Naive thymus-derived CD4-positive, alpha-beta T cell (primary cell): ENCODE measurements around the gene SLC26A3. TPM values are rescaled to one million over a fixed set of nuclear protein-coding genes. Genes with fewer than 3 reads are reported as not detected.
A peak's percentile ranks its signal among the peaks of the same experiment; 100 is the strongest.

ENCODE experiments used
- ATAC-seq: fragments of 150-1000 bp; cut with Tn5 transposase; 2 replicates; pipeline ENCODE4 v1.10.0; 2021; ENCODE audit warnings: mild to moderate bottlenecking, moderate library complexity
- CTCF ChIA-PET: fragments of 350-600 bp; sonication (Branson Sonifier 250); formaldehyde crosslinking; loops from one replicate; lab custom pipeline; 2021; ENCODE audit warnings: antibody characterized with exemption; lab: Charles Lee
- POLR2A ChIA-PET: fragments of 350-600 bp; sonication (Branson Sonifier 250); formaldehyde crosslinking; loops from one replicate; lab custom pipeline; 2021; ENCODE audit warnings: antibody characterized with exemption, inconsistent platforms; lab: Charles Lee
- DNase-seq, 9 donors: peaks; one replicate each; pipeline versions ENCODE4 v3.0.0 to v3.0.0-alpha.2; 2020 to 2022; ENCODE audit warnings: mixed read lengths in 1 of 9
- H3K27ac ChIP-seq: one replicate; pipeline ENCODE4 v1.7.0; 2013; ENCODE audit warnings: mild to moderate bottlenecking, low read depth, low read length, moderate library complexity
- H3K27me3 ChIP-seq, 2 donors: one replicate each; pipeline ENCODE4 v1.7.0; 2013; ENCODE audit warnings: low read length in 2 of 2, mild to moderate bottlenecking in 2 of 2, moderate library complexity in 2 of 2; ENCODE audit not compliant: control insufficient read depth in 2 of 2, insufficient read depth in 2 of 2
- H3K36me3 ChIP-seq, 3 experiments: 1 replicate in 2 of 3; 2 replicates in 1 of 3; pipeline ENCODE4 v1.7.0; 2013; ENCODE audit warnings: low read length in 3 of 3, mild to moderate bottlenecking in 3 of 3, moderate library complexity in 1 of 3; ENCODE audit not compliant: insufficient read depth in 3 of 3, control insufficient read depth in 2 of 3
- H3K4me1 ChIP-seq, 2 donors: one replicate each; pipeline ENCODE4 v1.7.0; 2013; ENCODE audit warnings: low read length in 2 of 2, mild to moderate bottlenecking in 2 of 2, moderate library complexity in 1 of 2; ENCODE audit not compliant: control insufficient read depth in 2 of 2, insufficient read depth in 2 of 2
- H3K4me3 ChIP-seq: 2 replicates; pipeline ENCODE4 v1.7.0; 2013; ENCODE audit warnings: mild to moderate bottlenecking, low read length
- H3K9me3 ChIP-seq, 3 experiments: 1 replicate in 2 of 3; 2 replicates in 1 of 3; pipeline ENCODE4 v1.7.0; 2013; ENCODE audit warnings: low read length in 3 of 3; ENCODE audit not compliant: control insufficient read depth in 2 of 3
- H3K27ac Mint-ChIP-seq, 9 donors: one replicate each; pipeline ENCODE4 v1.8.0; 2020 to 2022; ENCODE audit warnings: mixed read lengths in 9 of 9, mild to moderate bottlenecking in 8 of 9, moderate library complexity in 5 of 9, inconsistent platforms in 2 of 9
- H3K27me3 Mint-ChIP-seq, 5 donors: one replicate each; pipeline ENCODE4 v1.8.0; 2021 to 2022; ENCODE audit warnings: mixed read lengths in 5 of 5, mild to moderate bottlenecking in 1 of 5
- H3K36me3 Mint-ChIP-seq, 5 donors: one replicate each; pipeline ENCODE4 v1.8.0; 2020 to 2022; ENCODE audit warnings: mixed read lengths in 5 of 5, mild to moderate bottlenecking in 3 of 5, inconsistent platforms in 1 of 5
- H3K4me1 Mint-ChIP-seq, 7 donors: one replicate each; pipeline ENCODE4 v1.8.0; 2020 to 2022; ENCODE audit warnings: mixed read lengths in 7 of 7, mild to moderate bottlenecking in 3 of 7, inconsistent platforms in 1 of 7
- H3K4me3 Mint-ChIP-seq, 10 donors: one replicate each; pipeline ENCODE4 v1.8.0; 2020 to 2022; ENCODE audit warnings: mild to moderate bottlenecking in 10 of 10, mixed read lengths in 10 of 10, moderate library complexity in 6 of 10, inconsistent platforms in 2 of 10
- H3K9me3 Mint-ChIP-seq, 11 donors: one replicate each; pipeline ENCODE4 v1.8.0; 2020 to 2022; ENCODE audit warnings: mixed read lengths in 11 of 11, mild to moderate bottlenecking in 4 of 11, inconsistent platforms in 1 of 11, moderate library complexity in 1 of 11
- intact Hi-C, 2 donors: fragments of 100-400 bp; cut with micrococcal nuclease; formaldehyde crosslinking; loops; one replicate each; pipeline ENCODE4 v1.15.1; 2023
- polyA plus RNA-seq, 2 donors: library from polyadenylated mRNA; unstranded; fragments of 300-500 nt; fragmentation: Illumina TruSeq; gene quantifications; one replicate each; pipeline ENCODE4 v1.2.3, GENCODE V29; 2021
- total RNA-seq, 6 experiments: library from RNA in 5 of 6; stranded (reverse) in 5 of 6; gene quantifications; 1 replicate in 5 of 6; 2 replicates in 1 of 6; pipeline ENCODE4 v1.2.3 and lab custom pipeline; 2021 to 2026

Gene SLC26A3
- total and polyA plus RNA-seq, 7 experiments from 2014 or later, result not detected

DNA sequence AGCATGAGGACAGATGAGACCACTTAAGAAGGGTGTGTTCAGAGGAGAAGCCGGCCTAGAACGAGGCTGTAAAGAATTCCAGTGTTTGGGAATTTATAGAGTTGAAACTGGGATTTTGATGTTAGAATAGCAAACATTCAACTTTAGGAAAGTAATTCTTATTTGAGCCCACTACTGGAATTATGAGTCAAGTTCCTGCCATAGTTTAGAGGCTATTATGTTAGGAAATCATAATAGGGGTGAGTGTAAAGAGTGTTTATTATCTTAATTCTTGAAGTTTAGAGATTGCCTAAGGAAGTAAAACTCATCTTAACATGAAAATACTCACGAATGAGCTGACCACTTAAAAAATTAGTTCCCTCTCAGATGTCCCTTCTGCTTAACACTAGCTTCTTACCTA, 57.0 kb downstream of the SLC26A3 start:
- Histone ChIP-seq H3K27ac (peak overlapping the region; percentile 99), H3K4me3 (peak overlapping the region; percentile 24), H3K27me3 (no peaks in the 10 kb centered on the region), H3K36me3 (peaks cover 6 to 20% (median 6%) of the 10 kb centered on the region in 3 experiments), H3K9me3 (no peaks in the 10 kb centered on the region), H3K4me1 (peaks cover 35 to 36% of the 10 kb centered on the region in 2 donors)
- H3K36me3 Mint-ChIP-seq, result peaks cover 5 to 18% (median 7%) of the 10 kb centered on the region in 5 donors
- no peaks in the 10 kb centered on the region for H3K9me3 Mint-ChIP-seq
- H3K27ac Mint-ChIP-seq, result peak overlapping the region; percentile 1 to 100 (median 82)
- no peak for DNase-seq
- ChIA-PET POLR2A (interaction anchor here (2.2 to 5.7 kb wide), 2 partner anchors 145 to 578 kb away, joined by 5 to 79 read pairs; partner anchors contain the start of genes DLD and HBP1), CTCF (interaction anchor here (1.5 to 1.9 kb wide), 2 partner anchors 18 to 133 kb away, joined by 3 to 5 read pairs; no protein-coding TSS in a partner anchor)
- H3K4me3 Mint-ChIP-seq, result peak overlapping the region; percentile 26 to 99 (median 96)
- peaks cover 34 to 69% (median 66%) of the 10 kb centered on the region in 7 donors for H3K4me1 Mint-ChIP-seq
- no peaks in the 10 kb centered on the region for H3K27me3 Mint-ChIP-seq
- no peak for ATAC-seq
- intact Hi-C loops, result no loop called here

DNA sequence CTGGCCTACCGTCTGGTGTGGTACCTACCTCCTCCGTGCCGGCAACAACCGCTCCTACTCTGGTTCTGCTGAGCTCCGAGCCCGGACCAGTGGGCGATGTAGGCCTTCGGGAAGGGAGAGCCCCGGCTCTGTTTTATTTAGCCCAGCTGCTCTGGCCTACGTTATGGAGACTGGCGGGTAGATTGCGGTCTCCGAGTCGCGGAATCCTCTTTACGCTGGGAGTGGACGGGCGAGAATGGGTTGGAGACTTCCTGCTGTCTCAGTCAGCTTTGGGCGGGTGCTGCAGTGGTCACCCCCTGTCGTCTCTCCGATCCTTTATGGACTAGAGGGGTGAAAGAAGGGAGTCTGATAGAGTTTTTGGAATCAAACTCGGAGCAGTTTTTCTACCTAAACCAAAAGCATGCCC, 58.7 kb downstream of the SLC26A3 start:
- ChIA-PET POLR2A (interaction anchor here (0.6 to 5.7 kb wide), 10 partner anchors 11 to 879 kb away, joined by 3 to 79 read pairs (median 10); partner anchors contain the start of genes DLD, HBP1 and PIK3CG), CTCF (interaction anchor here (2.1 to 4.7 kb wide), 3 partner anchors 124 to 145 kb away, joined by 7 to 89 read pairs (median 9); no protein-coding TSS in a partner anchor)
- Histone ChIP-seq H3K4me1 (peaks cover 35 to 36% of the 10 kb centered on the region in 2 donors), H3K36me3 (peaks cover 0 to 7% (median 6%) of the 10 kb centered on the region in 3 experiments), H3K27ac (peak overlapping the region; percentile 99), H3K27me3 (no peaks in the 10 kb centered on the region), H3K9me3 (no peaks in the 10 kb centered on the region), H3K4me3 (peak overlapping the region; percentile 90)
- no peaks in the 10 kb centered on the region for H3K9me3 Mint-ChIP-seq
- peaks cover 0 to 9% (median 0%) of the 10 kb centered on the region in 5 donors for H3K36me3 Mint-ChIP-seq
- H3K4me3 Mint-ChIP-seq, result peak overlapping the region; percentile 93 to 100 (median 98)
- DNase-seq, result no peak
- no peaks in the 10 kb centered on the region for H3K27me3 Mint-ChIP-seq
- peak; percentile 39 for ATAC-seq
- H3K4me1 Mint-ChIP-seq, result peaks cover 31 to 62% (median 59%) of the 10 kb centered on the region in 7 donors
- H3K27ac Mint-ChIP-seq, result peak overlapping the region; percentile 99 to 100 (median 100)
- intact Hi-C loops, result loop anchor here (1.0 to 5.0 kb wide), 7 partner anchors 16 to 1459 kb away; partner anchors contain the start of genes BCAP29 (in 1 of the 2) and CCDC71L (in 1 of the 2)

DNA sequence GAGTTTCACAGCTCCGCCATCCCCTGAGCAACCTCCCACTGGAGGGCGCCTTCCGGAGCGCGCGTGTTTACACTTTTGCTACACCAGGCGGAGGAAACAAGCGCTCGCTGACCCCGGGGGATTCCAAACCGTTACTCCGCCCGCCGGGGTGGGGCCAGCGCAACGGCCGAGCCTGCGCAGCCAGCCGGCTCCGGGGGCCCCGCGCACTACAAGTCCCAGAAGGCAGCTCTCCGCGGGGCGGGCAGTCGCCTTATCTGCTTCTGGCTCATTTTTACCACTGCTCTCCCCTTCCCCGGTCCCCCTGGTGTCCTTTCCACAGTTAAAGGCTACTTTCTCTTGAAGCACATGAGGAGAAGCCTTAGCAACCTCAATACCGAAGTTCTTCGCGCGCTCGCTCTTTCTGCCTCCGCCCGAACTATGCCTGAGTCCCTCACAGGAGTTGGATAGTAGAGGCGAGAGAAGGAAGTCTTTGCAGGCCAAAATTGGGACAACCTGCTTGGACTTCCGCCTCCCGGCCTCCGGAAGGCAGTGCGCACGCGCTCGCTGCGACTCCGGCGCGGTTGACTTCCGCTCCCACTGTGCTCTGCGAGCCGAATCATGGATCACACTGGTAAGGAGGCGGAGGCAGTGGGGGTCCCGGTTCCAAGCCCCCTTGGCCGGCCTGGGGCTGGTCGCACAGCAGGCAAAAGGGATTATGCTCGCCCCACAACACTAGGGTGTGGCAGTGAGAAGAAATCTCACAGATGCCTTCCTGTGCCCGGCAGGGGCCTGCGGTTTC, 59.3 kb downstream of the SLC26A3 start, which contains the start of gene CBLL1:
Gene CBLL1 (plus strand): TSS at position 576 of the 778 bp plus-strand sequence. CDS start 22 bp downstream, at position 598.
- CTCF ChIA-PET, result interaction anchor here (1.1 to 4.7 kb wide), 11 partner anchors 16 to 575 kb away, joined by 3 to 89 read pairs (median 5); partner anchors contain the start of genes COG5, DUS4L and HBP1
- H3K9me3 Mint-ChIP-seq, result no peaks in the 10 kb centered on the region
- Histone ChIP-seq H3K27me3 (no peaks in the 10 kb centered on the region), H3K9me3 (no peaks in the 10 kb centered on the region), H3K27ac (peak within 1 kb of the TSS; percentile 99), H3K4me1 (peaks cover 35 to 36% of the 10 kb centered on the region in 2 donors), H3K36me3 (peaks cover 0 to 7% (median 0%) of the 10 kb centered on the region in 3 experiments), H3K4me3 (peak within 1 kb of the TSS; percentile 90)
- H3K4me3 Mint-ChIP-seq, result peak within 1 kb of the TSS; percentile 93 to 100 (median 98)
- DNase-seq, result peak; percentile 95 to 98 (median 97)
- peaks cover 28 to 58% (median 54%) of the 10 kb centered on the region in 7 donors for H3K4me1 Mint-ChIP-seq
- POLR2A ChIA-PET, result interaction anchor here (0.7 to 5.7 kb wide), 21 partner anchors 9 to 879 kb away, joined by 3 to 79 read pairs (median 7); partner anchors contain the start of genes COG5, DLD, DNAJB9 and DUS4L
- intact Hi-C loops, result loop anchor here (1.0 to 5.0 kb wide), 20 partner anchors 17 to 1458 kb away; partner anchors contain the start of genes COG5 (in 2 of the 2), DLD (in 2 of the 2), DUS4L (in 2 of the 2) and PIK3CG (in 2 of the 2)
- peaks cover 0 to 9% (median 0%) of the 10 kb centered on the region in 5 donors for H3K36me3 Mint-ChIP-seq
- ATAC-seq, result peak; percentile 95
- peak within 1 kb of the TSS; percentile 99 to 100 (median 100) for H3K27ac Mint-ChIP-seq
- H3K27me3 Mint-ChIP-seq, result peaks cover 0 to 3% (median 0%) of the 10 kb centered on the region in 5 donors

DNA sequence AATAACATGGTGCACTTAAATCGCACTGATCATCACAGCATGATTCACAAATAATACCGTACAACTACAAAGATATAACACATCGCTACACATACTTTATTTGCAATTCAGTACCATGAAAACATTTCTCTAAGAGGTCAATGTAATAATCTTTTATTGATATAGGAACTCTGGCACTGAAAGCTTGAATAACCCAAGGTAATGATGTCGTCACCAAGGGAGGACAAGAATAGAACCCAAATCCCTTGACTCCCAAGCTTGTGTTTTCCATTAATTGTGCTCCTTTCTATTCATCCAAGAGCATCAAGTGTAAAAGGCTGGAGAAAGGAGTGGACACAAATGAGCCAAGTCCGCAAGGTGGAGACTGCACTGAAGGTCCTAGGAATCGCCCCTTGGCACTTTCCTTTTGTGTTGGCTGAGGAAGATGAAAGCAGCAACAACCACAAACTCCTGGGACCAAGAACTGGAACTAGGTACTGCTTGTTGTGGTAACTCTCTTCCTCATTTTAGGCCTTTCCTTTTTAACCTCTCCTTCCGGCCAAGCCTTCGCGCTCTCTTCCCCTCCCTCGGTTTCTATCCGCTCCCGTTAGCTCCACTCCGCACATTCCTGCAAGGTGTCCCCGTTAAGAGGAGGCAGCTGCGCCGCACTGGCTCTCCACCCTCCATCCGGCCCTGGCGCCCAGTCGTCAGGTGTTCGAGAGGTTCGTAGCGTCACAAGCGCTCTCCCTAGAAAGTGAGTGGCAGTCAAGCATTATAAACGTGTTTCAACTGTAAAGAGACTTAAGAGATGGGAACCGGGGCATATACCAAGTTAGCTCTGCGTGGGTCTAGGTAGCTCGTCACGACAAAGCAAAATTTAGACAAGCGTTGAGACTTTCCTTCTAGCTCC, 60.1 kb downstream of the SLC26A3 start:
- Mint-ChIP-seq H3K4me3 (peak overlapping the region; percentile 93 to 100 (median 98)), H3K27ac (peak overlapping the region; percentile 99 to 100 (median 100)), H3K27me3 (peaks cover 0 to 7% (median 0%) of the 10 kb centered on the region in 5 donors), H3K9me3 (no peaks in the 10 kb centered on the region), H3K4me1 (peaks cover 24 to 51% (median 47%) of the 10 kb centered on the region in 7 donors), H3K36me3 (peaks cover 0 to 9% (median 0%) of the 10 kb centered on the region in 5 donors)
- H3K4me1 ChIP-seq, result peaks cover 32 to 35% of the 10 kb centered on the region in 2 donors
- no peak for DNase-seq
- H3K27me3 ChIP-seq, result no peaks in the 10 kb centered on the region
- ChIA-PET POLR2A (interaction anchor here (0.6 to 5.7 kb wide), 21 partner anchors 8 to 878 kb away, joined by 3 to 79 read pairs (median 7); partner anchors contain the start of genes COG5, DLD, DNAJB9 and DUS4L), CTCF (interaction anchor here (1.1 to 4.7 kb wide), 11 partner anchors 15 to 574 kb away, joined by 3 to 89 read pairs (median 5); partner anchors contain the start of genes COG5, DUS4L and HBP1)
- H3K27ac ChIP-seq, result peak overlapping the region; percentile 99
- H3K9me3 ChIP-seq, result no peaks in the 10 kb centered on the region
- peak; percentile 39 for ATAC-seq
- intact Hi-C loops, result loop anchor here (1.0 to 5.0 kb wide), 18 partner anchors 18 to 1081 kb away; partner anchors contain the start of genes COG5 (in 2 of the 2), DLD (in 2 of the 2), DUS4L (in 2 of the 2) and PIK3CG (in 2 of the 2)
- H3K4me3 ChIP-seq, result peak overlapping the region; percentile 90
- H3K36me3 ChIP-seq, result peaks cover 0 to 7% (median 0%) of the 10 kb centered on the region in 3 experiments

DNA sequence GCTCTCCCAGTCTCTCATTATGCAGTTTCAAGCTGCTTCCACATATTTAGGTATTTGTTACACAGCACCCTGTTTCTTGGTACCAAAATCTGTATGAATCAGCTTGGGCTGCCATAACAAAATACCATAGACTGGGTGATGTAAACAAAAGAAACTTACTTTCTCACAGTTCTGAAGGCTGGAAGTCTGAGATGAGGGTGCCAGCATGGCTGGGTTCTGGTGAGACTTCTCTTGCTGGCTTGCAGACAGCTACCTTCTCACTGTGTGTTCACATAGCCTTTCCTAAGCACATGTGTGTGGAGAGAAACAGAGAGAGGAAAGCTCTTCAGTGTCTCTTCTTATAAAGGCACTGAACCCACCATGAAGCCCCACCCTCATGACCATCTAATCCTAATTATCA, 74.7 kb downstream of the SLC26A3 start:
- no peak overlapping the region for H3K4me3 Mint-ChIP-seq

More for the DNA sequence above, 74.7 kb downstream of the SLC26A3 start:
- no peak for ATAC-seq
- intact Hi-C loops, result loop anchor here in 1 of 2 donors (10.0 kb wide), 1 partner anchor 933 kb away; no protein-coding TSS in a partner anchor
- Histone ChIP-seq H3K4me1 (no peaks in the 10 kb centered on the region), H3K9me3 (no peaks in the 10 kb centered on the region), H3K27ac (no peak overlapping the region), H3K36me3 (no peaks in the 10 kb centered on the region), H3K4me3 (no peak overlapping the region), H3K27me3 (peaks cover 0 to 3% of the 10 kb centered on the region in 2 donors)
- Mint-ChIP-seq H3K27me3 (peaks cover 9 to 29% (median 17%) of the 10 kb centered on the region in 5 donors), H3K9me3 (peaks cover 0 to 5% (median 0%) of the 10 kb centered on the region in 11 donors), H3K36me3 (peaks cover 0 to 3% (median 0%) of the 10 kb centered on the region in 5 donors), H3K4me1 (no peaks in the 10 kb centered on the region), H3K27ac (no peak overlapping the region)
- ChIA-PET POLR2A (no interaction called here), CTCF (interaction anchor here (0.8 to 4.8 kb wide), 8 partner anchors 15 to 935 kb away, joined by 3 to 30 read pairs (median 4); partner anchors contain the start of gene CBLL1)
- no peak for DNase-seq
